IMR-90 (cell line): ENCODE measurements around the gene PSG3. TPM values are rescaled to one million over a fixed set of nuclear protein-coding genes. Genes with fewer than 3 reads are reported as not detected.

Experiments
- ATAC-seq: fragments of 200-7000 bp; cut with Tn5 transposase; 2 replicates; pipeline ENCODE4 v1.9.1; 2020; ENCODE audit warnings: low read depth, mild to moderate bottlenecking, moderate library complexity
- BruUV-seq: library from RNA; stranded (reverse); fragments of 400-500 nt; replicated peaks from 2 replicates; lab custom pipeline; 2021; lab: Mats Ljungman, UMichigan
- CTCF ChIA-PET: fragments of 300-600 bp; formaldehyde crosslinking; extraction: SDS; loops from one replicate; lab custom pipeline; 2021; ENCODE audit warnings: antibody characterized with exemption; lab: Yijun Ruan, JAX
- POLR2A ChIA-PET: fragments of 300-600 bp; sonication (Branson Sonifier 250); formaldehyde crosslinking; loops from one replicate; lab custom pipeline; 2022; ENCODE audit warnings: antibody characterized with exemption; ENCODE audit not compliant: unreplicated experiment; lab: Charles Lee
- DNase-seq: peaks from one replicate; pipeline ENCODE4 v3.0.0; 2013
- H2AFZ ChIP-seq: replicated peaks from 2 replicates; pipeline ENCODE3; 2013; ENCODE audit warnings: low read length, mild to moderate bottlenecking; ENCODE audit not compliant: poor library complexity
- H2AK5ac ChIP-seq: 2 replicates; pipeline ENCODE4 v1.6.1; 2013; ENCODE audit warnings: low read depth, low read length, inconsistent platforms
- H2AK9ac ChIP-seq: replicated peaks from 2 replicates; pipeline ENCODE3; 2013; ENCODE audit warnings: mild to moderate bottlenecking, low read depth, low read length, moderate library complexity; ENCODE audit not compliant: poor library complexity
- H2BK120ac ChIP-seq: 2 replicates; pipeline ENCODE4 v1.6.1; 2013; ENCODE audit warnings: low read depth, low read length, inconsistent platforms
- H2BK15ac ChIP-seq: 3 replicates; pipeline ENCODE4 v1.6.1; 2013; ENCODE audit warnings: low read depth, low read length, inconsistent platforms
- H2BK20ac ChIP-seq: 2 replicates; pipeline ENCODE4 v1.6.1; 2013; ENCODE audit warnings: low read depth, mild to moderate bottlenecking, inconsistent platforms, low read length, moderate library complexity
- H2BK5ac ChIP-seq: 2 replicates; pipeline ENCODE4 v1.6.1; 2013; ENCODE audit warnings: mild to moderate bottlenecking, low read depth, low read length, inconsistent platforms; ENCODE audit not compliant: poor library complexity, severe bottlenecking
- H3K14ac ChIP-seq: replicated peaks from 2 replicates; pipeline ENCODE4 v1.6.1; 2013; ENCODE audit warnings: low read depth, low read length, inconsistent platforms
- H3K18ac ChIP-seq: 2 replicates; pipeline ENCODE4 v1.6.1; 2013; ENCODE audit warnings: low read depth, low read length, control low read depth
- H3K23ac ChIP-seq: 2 replicates; pipeline ENCODE4 v1.6.1; 2013; ENCODE audit warnings: low read depth, low read length, inconsistent platforms
- H3K27ac ChIP-seq: 2 replicates; pipeline ENCODE4 v1.5.1; 2013; ENCODE audit warnings: mild to moderate bottlenecking, control low read depth, low read length; ENCODE audit not compliant: insufficient read depth
- H3K27me3 ChIP-seq: 2 replicates; pipeline ENCODE4 v1.6.1; 2013; ENCODE audit warnings: low read length; ENCODE audit not compliant: control insufficient read depth, insufficient read depth
- H3K36me3 ChIP-seq: 2 replicates; pipeline ENCODE4 v1.6.1; 2013; ENCODE audit warnings: low read length, mixed read lengths; ENCODE audit not compliant: control insufficient read depth, insufficient read depth
- H3K4ac ChIP-seq: 2 replicates; pipeline ENCODE4 v1.6.1; 2013; ENCODE audit warnings: low read depth, low read length, inconsistent platforms
- H3K4me1 ChIP-seq: 2 replicates; pipeline ENCODE4 v1.6.1; 2013; ENCODE audit warnings: low read length, mixed read lengths; ENCODE audit not compliant: control insufficient read depth, insufficient read depth
- H3K4me2 ChIP-seq: 2 replicates; pipeline ENCODE4 v1.6.1; 2013; ENCODE audit warnings: low read depth, mild to moderate bottlenecking, control low read depth, low read length, moderate library complexity
- H3K4me3 ChIP-seq: 2 replicates; pipeline ENCODE4 v1.5.1; 2013; ENCODE audit warnings: low read depth, mild to moderate bottlenecking, control low read depth, low read length, moderate library complexity; ENCODE audit not compliant: insufficient read depth
- H3K56ac ChIP-seq: 2 replicates; pipeline ENCODE4 v1.6.1; 2013; ENCODE audit warnings: low read length, inconsistent platforms; ENCODE audit not compliant: insufficient read depth; ENCODE audit errors: extremely low read depth
- H3K79me1 ChIP-seq, 2 experiments: 2 replicates each; pipeline ENCODE4 v1.6.1; 2013; ENCODE audit warnings: low read length in 2 of 2, inconsistent platforms in 1 of 2, low read depth in 1 of 2
- H3K9ac ChIP-seq: 2 replicates; pipeline ENCODE4 v1.6.1; 2013; ENCODE audit warnings: low read depth, low read length, control low read depth
- H3K9me1 ChIP-seq: 2 replicates; pipeline ENCODE4 v1.6.1; 2013; ENCODE audit warnings: low read length, inconsistent platforms; ENCODE audit not compliant: insufficient read depth
- H3K9me3 ChIP-seq: 2 replicates; pipeline ENCODE4 v1.6.1; 2013; ENCODE audit warnings: low read length; ENCODE audit not compliant: control insufficient read depth, insufficient read depth
- H4K20me1 ChIP-seq: 2 replicates; pipeline ENCODE4 v1.6.1; 2013; ENCODE audit warnings: low read length, inconsistent platforms; ENCODE audit not compliant: insufficient read depth
- H4K5ac ChIP-seq: 2 replicates; pipeline ENCODE4 v1.6.1; 2013; ENCODE audit warnings: mild to moderate bottlenecking, low read depth, low read length, control low read depth
- H4K8ac ChIP-seq, 2 experiments: 2 replicates each; pipeline ENCODE4 v1.6.1; 2013; ENCODE audit warnings: low read depth in 2 of 2, low read length in 2 of 2, control low read depth in 1 of 2, inconsistent platforms in 1 of 2
- H4K91ac ChIP-seq: 2 replicates; pipeline ENCODE4 v1.6.1; 2013; ENCODE audit warnings: low read depth, low read length, inconsistent platforms; ENCODE audit not compliant: insufficient read depth
- BHLHE40 ChIP-seq: fragments of 150-350 bp; IDR thresholded peaks from 2 replicates; pipeline ENCODE4 v1.6.1; 2016; ENCODE audit warnings: mild to moderate bottlenecking, low read depth, low read length
- CEBPB ChIP-seq: IDR thresholded peaks from 2 replicates; pipeline ENCODE4 v1.6.1; 2012; ENCODE audit warnings: low read depth, low read length, improper control_type of control experiment
- CHD1 ChIP-seq: IDR thresholded peaks from 2 replicates; pipeline ENCODE4 v1.6.1; 2012; ENCODE audit warnings: low read depth, low read length, improper control_type of control experiment
- MAZ ChIP-seq: IDR thresholded peaks from 2 replicates; pipeline ENCODE4 v1.6.1; 2012; ENCODE audit warnings: low read depth, mild to moderate bottlenecking, low read length, improper control_type of control experiment, moderate library complexity, borderline replicate concordance
- MXI1 ChIP-seq: IDR thresholded peaks from 2 replicates; pipeline ENCODE4 v1.6.1; 2012; ENCODE audit warnings: low read depth, mild to moderate bottlenecking, low read length, moderate library complexity, borderline replicate concordance
- NFE2L2 ChIP-seq: fragments of 150-350 bp; IDR thresholded peaks from 2 replicates; pipeline ENCODE4 v1.6.1; 2016; ENCODE audit warnings: low read depth, mild to moderate bottlenecking, low read length
- RAD21 ChIP-seq: IDR thresholded peaks from 2 replicates; pipeline ENCODE4 v1.6.1; 2012; ENCODE audit warnings: low read length, improper control_type of control experiment
- RCOR1 ChIP-seq: IDR thresholded peaks from 2 replicates; pipeline ENCODE4 v1.6.1; 2012; ENCODE audit warnings: mild to moderate bottlenecking, low read length, improper control_type of control experiment; ENCODE audit not compliant: insufficient replicate concordance
- SMC3 ChIP-seq: fragments of 150-350 bp; IDR thresholded peaks from 2 replicates; pipeline ENCODE4 v1.6.1; 2016; ENCODE audit warnings: low read depth, mild to moderate bottlenecking, antibody characterized with exemption, low read length, moderate library complexity
- WGBS, 2 experiments: methylation state at CpG; one replicate each; pipeline versions ENCODE4 v1.1.5 to v1.1.7; 2013; ENCODE audit warnings: missing lambda C conversion rate in 2 of 2; ENCODE audit not compliant: insufficient read length in 1 of 2; ENCODE audit errors: extremely low coverage in 2 of 2; 5-methylcytosine and 5-hydroxymethylcytosine counted together
- dilution Hi-C: fragments of 300-500 bp; cut with HindIII; formaldehyde crosslinking; loops from one replicate; pipeline ENCODE4 v1.14.3; 2018; ENCODE audit warnings: low sequenced_read_pairs; ENCODE audit not compliant: unreplicated experiment
- in situ Hi-C: fragments of 300-500 bp; cut with MboI; formaldehyde crosslinking; loops from 3 replicates; pipeline ENCODE4 v1.14.3; 2019; ENCODE audit warnings: low sequenced_read_pairs, inconsistent platforms, mixed read lengths
- intact Hi-C: fragments of 100-400 bp; cut with micrococcal nuclease; formaldehyde crosslinking; loops from 2 replicates; pipeline ENCODE4 v1.10.0; 2022
- polyA plus RNA-seq, 3 experiments: library from polyadenylated mRNA; depleted of rRNA; stranded (reverse); fragments of >200 nt; gene quantifications; 2 replicates each; pipeline ENCODE4 v1.2.3, GENCODE V29; 2012; ENCODE audit warnings: low replicate concordance in 1 of 3
- total RNA-seq: library from RNA; depleted of rRNA; stranded (reverse); fragments of >200 nt; gene quantifications from 2 replicates; pipeline ENCODE4 v1.2.3, GENCODE V29; 2012
- TF ChIP-seq, protein P1 (sequence below): conservative IDR thresholded peaks from 2 replicates; pipeline ENCODE4 v1.5.1; 2012; ENCODE audit warnings: mild to moderate bottlenecking, low read depth, low read length, improper control_type of control experiment
- TF ChIP-seq, protein P2 (sequence below): fragments of 150-350 bp; IDR thresholded peaks from 2 replicates; pipeline ENCODE4 v1.6.1; 2017; ENCODE audit warnings: mild to moderate bottlenecking, antibody characterized with exemption, low read length, low read depth
- TF ChIP-seq, protein P3 (sequence below): fragments of 150-350 bp; IDR thresholded peaks from 2 replicates; pipeline ENCODE4 v1.6.1; 2016; ENCODE audit warnings: low read depth, mild to moderate bottlenecking, low read length, moderate library complexity, borderline replicate concordance

Gene PSG3
- total and polyA plus RNA-seq, 2 of the 4 experiments (the other 2 are of a cell fraction) = 0.03 TPM; not detected in 1

DNA sequence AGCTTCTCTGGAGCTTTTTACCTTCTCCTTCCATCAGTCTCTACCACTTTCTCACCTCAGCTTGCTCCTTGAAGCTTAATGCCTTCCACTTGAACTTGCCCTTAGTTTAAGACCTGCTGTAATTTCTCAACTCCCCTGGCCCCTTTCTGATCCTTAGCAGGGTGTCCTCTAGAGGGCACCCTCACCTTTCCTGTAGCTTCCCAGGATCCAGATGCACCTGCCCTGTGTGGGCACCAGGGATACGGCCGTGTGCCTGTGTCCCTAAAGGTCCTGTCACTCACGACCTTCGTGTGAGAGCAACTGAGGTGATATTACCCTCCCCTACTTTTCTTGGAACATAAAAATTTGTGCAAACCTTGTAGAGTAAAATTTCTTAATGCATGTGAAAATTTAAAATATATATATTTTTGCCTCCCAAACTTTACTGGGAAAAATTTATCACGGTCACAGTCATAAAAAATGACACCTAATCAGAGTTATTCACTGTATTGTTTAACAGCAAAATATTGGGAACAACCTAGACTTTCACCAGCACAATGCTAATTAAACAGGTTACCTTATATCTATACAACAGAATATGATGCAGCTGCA is 46.4 kb downstream of the PSG3 start:
- no peak overlapping the region for H3K56ac ChIP-seq
- H3K4me2 ChIP-seq = no peak overlapping the region
- H2AFZ ChIP-seq = peak overlapping the region; percentile 51
- H3K23ac ChIP-seq = no peak overlapping the region
- TF ChIP-seq, protein P1, sequence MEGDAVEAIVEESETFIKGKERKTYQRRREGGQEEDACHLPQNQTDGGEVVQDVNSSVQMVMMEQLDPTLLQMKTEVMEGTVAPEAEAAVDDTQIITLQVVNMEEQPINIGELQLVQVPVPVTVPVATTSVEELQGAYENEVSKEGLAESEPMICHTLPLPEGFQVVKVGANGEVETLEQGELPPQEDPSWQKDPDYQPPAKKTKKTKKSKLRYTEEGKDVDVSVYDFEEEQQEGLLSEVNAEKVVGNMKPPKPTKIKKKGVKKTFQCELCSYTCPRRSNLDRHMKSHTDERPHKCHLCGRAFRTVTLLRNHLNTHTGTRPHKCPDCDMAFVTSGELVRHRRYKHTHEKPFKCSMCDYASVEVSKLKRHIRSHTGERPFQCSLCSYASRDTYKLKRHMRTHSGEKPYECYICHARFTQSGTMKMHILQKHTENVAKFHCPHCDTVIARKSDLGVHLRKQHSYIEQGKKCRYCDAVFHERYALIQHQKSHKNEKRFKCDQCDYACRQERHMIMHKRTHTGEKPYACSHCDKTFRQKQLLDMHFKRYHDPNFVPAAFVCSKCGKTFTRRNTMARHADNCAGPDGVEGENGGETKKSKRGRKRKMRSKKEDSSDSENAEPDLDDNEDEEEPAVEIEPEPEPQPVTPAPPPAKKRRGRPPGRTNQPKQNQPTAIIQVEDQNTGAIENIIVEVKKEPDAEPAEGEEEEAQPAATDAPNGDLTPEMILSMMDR = peak; percentile 72
- TF ChIP-seq CEBPB (no peak; the same call in 1 of the 2 replicates), SMC3 (peak; percentile 70), MAZ (no peak), RAD21 (peak; percentile 83), MXI1 (no peak), CHD1 (no peak), RCOR1 (no peak), NFE2L2 (no peak), BHLHE40 (no peak)
- TF ChIP-seq, protein P2, sequence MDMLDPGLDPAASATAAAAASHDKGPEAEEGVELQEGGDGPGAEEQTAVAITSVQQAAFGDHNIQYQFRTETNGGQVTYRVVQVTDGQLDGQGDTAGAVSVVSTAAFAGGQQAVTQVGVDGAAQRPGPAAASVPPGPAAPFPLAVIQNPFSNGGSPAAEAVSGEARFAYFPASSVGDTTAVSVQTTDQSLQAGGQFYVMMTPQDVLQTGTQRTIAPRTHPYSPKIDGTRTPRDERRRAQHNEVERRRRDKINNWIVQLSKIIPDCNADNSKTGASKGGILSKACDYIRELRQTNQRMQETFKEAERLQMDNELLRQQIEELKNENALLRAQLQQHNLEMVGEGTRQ = no peak
- TF ChIP-seq, protein P3, sequence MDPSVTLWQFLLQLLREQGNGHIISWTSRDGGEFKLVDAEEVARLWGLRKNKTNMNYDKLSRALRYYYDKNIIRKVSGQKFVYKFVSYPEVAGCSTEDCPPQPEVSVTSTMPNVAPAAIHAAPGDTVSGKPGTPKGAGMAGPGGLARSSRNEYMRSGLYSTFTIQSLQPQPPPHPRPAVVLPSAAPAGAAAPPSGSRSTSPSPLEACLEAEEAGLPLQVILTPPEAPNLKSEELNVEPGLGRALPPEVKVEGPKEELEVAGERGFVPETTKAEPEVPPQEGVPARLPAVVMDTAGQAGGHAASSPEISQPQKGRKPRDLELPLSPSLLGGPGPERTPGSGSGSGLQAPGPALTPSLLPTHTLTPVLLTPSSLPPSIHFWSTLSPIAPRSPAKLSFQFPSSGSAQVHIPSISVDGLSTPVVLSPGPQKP = no peak
- no peaks in the 10 kb centered on the region for H3K4me1 ChIP-seq
- H3K79me1 ChIP-seq = no peaks in the 10 kb centered on the region
- H3K4me3 ChIP-seq = no peak overlapping the region
- H3K27me3 ChIP-seq = peaks cover 37% of the 10 kb centered on the region
- DNase-seq (peak; percentile 46), ATAC-seq (peak; percentile 88)
- no peak overlapping the region for H2AK5ac ChIP-seq
- H4K91ac ChIP-seq = no peak overlapping the region
- no peak overlapping the region for H4K5ac ChIP-seq
- no peaks in the 10 kb centered on the region for H3K36me3 ChIP-seq
- intact Hi-C loops (loop anchor here (1.0 to 5.0 kb wide), 3 partner anchors 49 to 98 kb away; no protein-coding TSS in a partner anchor), in situ Hi-C loops (loop anchor here (10.0 kb wide), 2 partner anchors 91 to 221 kb away; partner anchors contain the start of gene PSG6), dilution Hi-C loops (no loop called here)
- H3K14ac ChIP-seq = no peak overlapping the region
- H2BK20ac ChIP-seq = no peak overlapping the region
- no peak overlapping the region for H2BK15ac ChIP-seq
- H2BK5ac ChIP-seq = no peak overlapping the region
- H2BK120ac ChIP-seq = no peak overlapping the region
- no peak overlapping the region for H3K9ac ChIP-seq
- no peak overlapping the region for H3K4ac ChIP-seq
- H3K27ac ChIP-seq = no peak overlapping the region
- H2AK9ac ChIP-seq = peak overlapping the region; percentile 52
- H3K9me3 ChIP-seq = no peaks in the 10 kb centered on the region
- ChIA-PET POLR2A (no interaction called here), CTCF (interaction anchor here (0.6 to 1.8 kb wide), 5 partner anchors 10 to 247 kb away, joined by 3 to 4 read pairs (median 3); no protein-coding TSS in a partner anchor)
- H3K18ac ChIP-seq = no peak overlapping the region
- BruUV-seq = no TSS peak
- no peaks in the 10 kb centered on the region for H4K20me1 ChIP-seq
- no CpG with 5 or more reads among the region's 5 CpGs for WGBS, 2 experiments
- H4K8ac ChIP-seq = no peak overlapping the region
- H3K9me1 ChIP-seq = no peaks in the 10 kb centered on the region; the same call in 1 of the 2 replicates
